OCI-LY1 (cell line): ENCODE data around the gene RNASE2.
"Not testable (repeated sequence)": the region's sequence is repeated elsewhere in the genome, so short reads cannot be mapped to it uniquely, and the experiment has no call there.

ENCODE experiments used
- H2AFZ ChIP-seq: fragments of 200-600 bp; sonication (generic), shearing (Covaris generic); 2 replicates; pipeline ENCODE4 v1.6.0; 2014; ENCODE audit warnings: antibody characterized with exemption, mild to moderate bottlenecking, low read length
- H3F3A ChIP-seq: fragments of 200-600 bp; sonication (generic), shearing (Covaris generic); 2 replicates; pipeline ENCODE4 v1.6.0; 2014; ENCODE audit warnings: mild to moderate bottlenecking, antibody characterized with exemption, low read length, moderate library complexity; ENCODE audit not compliant: insufficient read depth
- H3K27ac ChIP-seq: fragments of 200-600 bp; sonication (generic); 2 replicates; pipeline ENCODE4 v1.5.1; 2014; ENCODE audit warnings: low read length, mixed run types, mild to moderate bottlenecking, low read depth; ENCODE audit not compliant: poor library complexity, severe bottlenecking
- H3K27me3 ChIP-seq: fragments of 200-600 bp; sonication (generic); 2 replicates; pipeline ENCODE4 v1.6.0; 2014; ENCODE audit warnings: antibody characterized with exemption, mild to moderate bottlenecking, low read length, moderate library complexity; ENCODE audit not compliant: insufficient read depth
- H3K36me3 ChIP-seq: fragments of 200-600 bp; sonication (generic); 2 replicates; pipeline ENCODE4 v1.6.1; 2014; ENCODE audit warnings: mild to moderate bottlenecking, antibody characterized with exemption, low read length, moderate library complexity, mixed read lengths; ENCODE audit not compliant: insufficient read depth
- H3K4me1 ChIP-seq: fragments of 200-600 bp; sonication (generic); 2 replicates; pipeline ENCODE4 v1.5.1; 2014; ENCODE audit warnings: mild to moderate bottlenecking, low read length, moderate library complexity; ENCODE audit not compliant: insufficient read depth, severe bottlenecking
- H3K4me2 ChIP-seq: fragments of 200-600 bp; sonication (generic), shearing (Covaris generic); 2 replicates; pipeline ENCODE4 v1.6.1; 2014; ENCODE audit warnings: low read length
- H3K4me3 ChIP-seq: fragments of 200-600 bp; sonication (generic); 2 replicates; pipeline ENCODE4 v1.5.1; 2014; ENCODE audit warnings: low read length, low read depth, mild to moderate bottlenecking, mixed read lengths; ENCODE audit not compliant: poor library complexity, severe bottlenecking
- H3K79me2 ChIP-seq: fragments of 200-600 bp; shearing (Covaris generic); 2 replicates; pipeline ENCODE4 v1.6.1; 2016; ENCODE audit warnings: mixed run types, low read length, mixed read lengths; ENCODE audit not compliant: insufficient read depth
- H3K9ac ChIP-seq: fragments of 200-600 bp; sonication (generic), shearing (Covaris generic); 2 replicates; pipeline ENCODE4 v1.6.1; 2014; ENCODE audit warnings: mild to moderate bottlenecking, low read length, mixed read lengths
- H3K9me2 ChIP-seq: fragments of 200-600 bp; sonication (generic), shearing (Covaris generic); 2 replicates; pipeline ENCODE4 v1.6.1; 2014; ENCODE audit warnings: low read depth, mild to moderate bottlenecking, low read length, mixed read lengths
- H3K9me3 ChIP-seq: fragments of 200-600 bp; shearing (Covaris generic); 2 replicates; pipeline ENCODE4 v1.6.1; 2014; ENCODE audit warnings: low read length, mixed read lengths
- H4K20me1 ChIP-seq: fragments of 200-600 bp; sonication (generic), shearing (Covaris generic); 2 replicates; pipeline ENCODE4 v1.6.0; 2016; ENCODE audit warnings: mild to moderate bottlenecking, low read length; ENCODE audit not compliant: insufficient read depth
- CTCF ChIP-seq: fragments of 200-600 bp; sonication (generic), shearing (Covaris generic); IDR thresholded peaks from 2 replicates; pipeline ENCODE4 v1.5.1; 2017; ENCODE audit warnings: mild to moderate bottlenecking, antibody characterized with exemption, low read length, moderate library complexity, mixed read lengths
- EZH2 ChIP-seq: fragments of 200-600 bp; sonication (generic), shearing (Covaris generic); IDR thresholded peaks from 2 replicates; pipeline ENCODE4 v1.8.0; 2017; ENCODE audit warnings: borderline replicate concordance, mixed run types, mild to moderate bottlenecking, antibody characterized with exemption, low read length, moderate library complexity, mixed read lengths

RNASE2 gene

GRCh38 chr14:20934148-20934762, 21.0 kb upstream of the RNASE2 start:
- TF ChIP-seq CTCF (peak; percentile 86), EZH2 (no peak)
- no peaks in the 10 kb centered on the region for H3K9me2 ChIP-seq
- H3K4me1 ChIP-seq, result no peaks in the 10 kb centered on the region
- no peak overlapping the region for H3K4me3 ChIP-seq
- H4K20me1 ChIP-seq, result no peaks in the 10 kb centered on the region
- no peaks in the 10 kb centered on the region for H3K27me3 ChIP-seq
- H3F3A ChIP-seq, result no peaks in the 10 kb centered on the region
- no peaks in the 10 kb centered on the region for H3K36me3 ChIP-seq
- H3K27ac ChIP-seq, result no peak overlapping the region
- no peak overlapping the region for H3K9ac ChIP-seq
- H3K79me2 ChIP-seq, result no peaks in the 10 kb centered on the region
- no peak overlapping the region for H3K4me2 ChIP-seq
- no peaks in the 10 kb centered on the region for H3K9me3 ChIP-seq
- no peak overlapping the region for H2AFZ ChIP-seq

GRCh38 chr14:20935303-20935984, 19.8 kb upstream of the RNASE2 start:
- no peak overlapping the region for H2AFZ ChIP-seq
- H3K4me2 ChIP-seq, result no peak overlapping the region
- H3K27me3 ChIP-seq, result no peaks in the 10 kb centered on the region
- no peaks in the 10 kb centered on the region for H3F3A ChIP-seq
- H3K79me2 ChIP-seq, result no peaks in the 10 kb centered on the region
- TF ChIP-seq CTCF (no peak), EZH2 (no peak)
- no peaks in the 10 kb centered on the region for H3K9me3 ChIP-seq
- no peaks in the 10 kb centered on the region for H3K36me3 ChIP-seq
- H3K9ac ChIP-seq, result no peak overlapping the region
- no peaks in the 10 kb centered on the region for H3K4me1 ChIP-seq
- no peak overlapping the region for H3K4me3 ChIP-seq
- H4K20me1 ChIP-seq, result no peaks in the 10 kb centered on the region
- H3K27ac ChIP-seq, result no peak overlapping the region
- H3K9me2 ChIP-seq, result no peaks in the 10 kb centered on the region

DNA sequence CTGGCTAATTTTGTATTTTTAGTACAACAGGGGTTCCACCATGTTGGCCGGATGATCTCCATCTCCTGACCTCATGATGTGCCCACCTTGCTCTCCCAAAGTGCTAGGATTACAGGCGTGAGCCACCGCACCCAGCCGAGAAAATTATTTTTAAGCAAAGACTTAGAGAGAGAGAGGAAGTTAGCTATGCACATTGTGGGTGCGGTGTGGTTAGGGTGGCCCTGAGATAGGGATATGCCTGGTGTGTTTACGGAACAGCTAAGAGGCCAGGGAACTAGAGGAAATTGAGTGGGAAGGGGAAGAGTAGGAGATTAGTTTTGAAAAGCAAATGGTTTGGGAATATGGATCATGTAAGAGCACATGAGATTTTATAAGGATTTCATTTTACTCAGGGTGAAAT, 10.1 kb upstream of the RNASE2 start:
- not testable (repeated sequence) for H3K4me2 ChIP-seq, H3K9me2 ChIP-seq, H3K4me3 ChIP-seq, H3K4me1 ChIP-seq, H3K9ac ChIP-seq, H3K79me2 ChIP-seq, H2AFZ ChIP-seq, H3K9me3 ChIP-seq, H3K27me3 ChIP-seq, H3K27ac ChIP-seq, H4K20me1 ChIP-seq, H3K36me3 ChIP-seq, H3F3A ChIP-seq

DNA sequence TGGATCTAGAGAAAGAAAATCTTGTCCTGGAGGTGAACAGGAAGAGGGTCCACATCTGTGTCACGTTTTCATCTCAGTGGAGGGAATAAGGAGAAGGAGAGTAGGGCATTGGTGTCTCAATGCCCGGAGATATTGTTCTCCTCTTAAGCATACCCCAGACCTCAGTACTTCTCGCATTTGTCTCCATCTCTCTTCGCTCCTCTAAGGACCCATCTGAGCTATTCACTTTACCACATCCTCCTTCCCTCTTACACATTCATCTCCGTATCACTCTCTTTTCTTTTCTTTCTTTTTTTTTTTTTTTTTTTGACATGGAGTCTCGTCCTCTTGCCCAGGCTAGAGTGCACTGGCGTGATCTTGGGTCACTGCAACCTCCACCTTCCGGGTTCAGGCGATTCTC, 8.6 kb upstream of the RNASE2 start:
- not testable (repeated sequence) for H3K9ac ChIP-seq, H4K20me1 ChIP-seq, H3K4me3 ChIP-seq, H3K79me2 ChIP-seq, H3K36me3 ChIP-seq, H3K9me2 ChIP-seq, H2AFZ ChIP-seq, H3K4me1 ChIP-seq, H3K4me2 ChIP-seq, H3K9me3 ChIP-seq, H3K27ac ChIP-seq, H3F3A ChIP-seq
- H3K27me3 ChIP-seq, result peaks cover 12% of the 10 kb centered on the region; the same call in 1 of the 2 replicates

- H3K9ac ChIP-seq, H3K4me3 ChIP-seq, H3K27ac ChIP-seq, H3K9me3 ChIP-seq, H3K9me2 ChIP-seq, H2AFZ ChIP-seq, H3K4me2 ChIP-seq, H3K36me3 ChIP-seq, H3K27me3 ChIP-seq, H3K79me2 ChIP-seq, H4K20me1 ChIP-seq, H3F3A ChIP-seq, H3K4me1 ChIP-seq: not testable (repeated sequence)
Observed at GRCh38 chr14:20955538-20955873, 219 bp downstream of the RNASE2 start.
